Measurements from ENCODE around the gene CRYBG3.
"Not testable (repeated sequence)": the region's sequence is repeated elsewhere in the genome, so short reads cannot be mapped to it uniquely, and the experiment has no call there.

CRYBG3 gene

DNA sequence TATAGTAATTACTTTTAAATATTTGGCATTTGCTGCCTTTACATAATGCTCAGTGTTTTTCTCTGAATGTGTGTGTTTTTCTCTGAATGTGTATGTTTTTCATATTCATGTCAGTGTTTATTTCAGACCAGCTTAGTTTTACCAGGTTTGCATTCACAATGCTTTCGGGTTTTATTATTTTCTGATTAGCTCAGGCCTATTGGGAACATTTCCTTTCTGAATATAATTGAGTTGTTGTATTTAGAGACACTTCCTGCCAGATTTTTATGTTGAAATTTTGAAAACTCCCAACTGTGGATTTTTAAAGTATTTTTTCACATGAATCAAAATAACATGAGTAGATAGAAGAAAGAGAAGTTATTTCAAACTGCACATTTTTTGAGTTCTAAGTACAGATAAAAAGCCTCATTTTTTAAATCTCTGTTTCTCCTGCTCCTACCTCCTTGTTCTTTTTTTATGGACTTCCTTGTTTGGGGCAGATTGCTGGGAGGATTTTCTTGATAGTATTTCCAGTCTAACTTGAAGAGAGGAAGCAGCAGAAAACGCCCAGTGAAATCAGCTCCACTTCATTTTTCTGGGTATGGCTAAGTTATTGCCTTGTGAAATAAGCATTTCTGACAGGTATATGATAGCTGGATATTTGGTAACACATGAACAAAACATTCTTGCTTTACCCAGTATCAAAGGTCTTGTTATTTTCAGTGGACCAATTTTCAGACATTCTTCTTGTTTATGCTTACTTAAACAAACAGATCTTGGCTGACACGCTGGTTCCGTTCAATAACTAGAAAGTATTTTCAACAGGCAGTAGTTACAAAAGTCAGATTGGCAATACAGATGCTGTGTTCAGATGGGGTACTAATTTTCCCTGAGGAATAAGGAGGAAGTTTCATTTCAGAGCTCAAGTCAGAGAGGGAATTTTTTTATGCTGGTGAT, 79.8 kb downstream of the CRYBG3 start:
- DNase-seq, result no peak

DNA sequence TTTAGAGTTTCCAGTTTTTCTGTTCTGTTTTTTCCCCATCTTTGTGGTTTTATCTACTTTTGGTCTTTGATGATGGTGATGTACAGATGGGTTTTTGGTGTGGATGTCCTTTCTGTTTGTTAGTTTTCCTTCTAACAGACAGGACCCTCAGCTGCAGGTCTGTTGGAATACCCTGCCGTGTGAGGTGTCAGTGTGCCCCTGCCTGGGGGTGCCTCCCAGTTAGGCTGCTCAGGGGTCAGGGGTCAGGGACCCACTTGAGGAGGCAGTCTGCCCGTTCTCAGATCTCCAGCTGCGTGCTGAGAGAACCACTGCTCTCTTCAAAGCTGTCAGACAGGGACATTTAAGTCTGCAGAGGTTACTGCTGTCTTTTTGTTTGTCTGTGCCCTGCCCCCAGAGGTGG, 88.0 kb downstream of the CRYBG3 start:
- not testable (repeated sequence) for DNase-seq

DNA sequence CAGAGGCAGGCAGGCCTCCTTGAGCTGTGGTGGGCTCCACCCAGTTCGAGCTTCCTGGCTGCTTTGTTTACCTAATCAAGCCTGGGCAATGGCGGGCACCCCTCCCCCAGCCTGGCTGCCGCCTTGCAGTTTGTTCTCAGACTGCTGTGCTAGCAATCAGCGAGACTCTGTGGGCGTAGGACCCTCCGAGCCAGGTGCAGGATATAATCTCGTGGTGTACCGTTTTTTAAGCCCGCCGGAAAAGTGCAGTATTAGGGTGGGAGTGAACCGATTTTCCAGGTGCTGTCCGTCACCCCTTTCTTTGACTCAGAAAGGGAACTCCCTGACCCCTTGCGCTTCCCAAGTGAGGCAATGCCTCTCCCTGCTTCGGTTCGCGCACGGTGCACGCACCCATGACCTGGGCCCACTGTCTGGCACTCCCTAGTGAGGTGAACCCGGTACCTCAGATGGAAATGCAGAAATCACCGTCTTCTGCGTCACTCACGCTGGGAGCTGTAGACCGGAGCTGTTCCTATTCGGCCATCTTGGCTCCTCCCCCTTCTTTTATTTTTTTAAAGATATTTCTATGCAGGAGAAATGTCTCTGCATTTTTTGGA, 88.5 kb downstream of the CRYBG3 start:
- not testable (repeated sequence) for DNase-seq

DNA sequence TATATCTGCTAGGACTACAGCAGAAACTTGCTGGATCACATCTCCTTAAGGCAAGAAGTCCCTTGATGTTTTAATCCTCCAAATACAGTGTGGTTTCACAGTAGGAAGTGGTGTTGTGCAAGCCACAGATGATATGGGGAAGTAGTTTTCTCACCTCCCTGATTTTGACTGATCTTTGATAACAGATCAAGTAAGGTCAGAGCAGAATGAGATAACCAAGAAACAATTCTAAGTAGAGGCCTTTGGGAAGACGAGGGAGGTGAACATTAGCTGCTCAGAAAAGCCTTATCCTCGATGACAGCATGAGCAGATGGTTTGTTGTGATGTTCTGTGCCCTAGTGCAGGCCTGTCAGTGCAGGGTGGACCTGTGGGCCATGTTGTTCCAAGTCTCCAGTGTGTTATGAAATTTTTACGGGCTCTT, 89.1 kb downstream of the CRYBG3 start:
- no peak for DNase-seq

DNA sequence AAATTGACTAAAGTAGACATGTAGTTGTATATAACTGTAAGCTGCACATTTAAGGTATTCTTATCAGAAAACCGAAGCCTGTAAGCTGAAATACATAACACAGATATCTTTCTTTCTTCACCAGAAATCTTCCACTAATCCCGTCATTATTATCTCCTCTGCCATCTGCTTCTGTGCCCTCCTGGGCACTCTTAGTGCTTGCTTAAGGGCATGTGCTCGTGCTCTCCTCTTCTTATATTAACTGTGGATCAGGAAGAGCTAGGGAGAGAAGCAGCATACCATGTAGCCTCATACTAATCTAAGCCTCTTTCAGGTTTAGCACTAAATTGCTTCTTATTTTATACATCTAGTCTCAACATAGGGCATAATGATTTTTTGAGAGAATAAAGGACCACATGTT, 89.6 kb downstream of the CRYBG3 start:
- DNase-seq, result no peak

DNA sequence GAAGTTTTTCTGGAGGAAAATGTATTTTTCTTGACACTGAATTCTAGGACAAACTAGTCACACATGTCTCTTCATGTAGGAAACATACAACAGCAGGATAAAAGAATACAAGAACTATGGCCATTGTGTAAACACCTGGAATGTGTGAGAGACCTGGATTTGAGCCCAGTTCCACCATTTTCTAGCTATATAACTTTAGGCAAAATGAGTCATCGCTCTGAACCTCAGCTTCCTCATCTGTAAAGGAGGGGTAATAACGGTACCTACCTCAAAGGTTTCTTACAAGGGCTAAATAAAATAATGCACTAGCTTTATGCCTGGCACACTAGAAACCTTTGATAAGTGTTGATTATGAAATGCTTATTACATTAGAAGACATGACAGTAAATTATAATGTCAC, 92.6 kb downstream of the CRYBG3 start:
- DNase-seq, result no peak

DNA sequence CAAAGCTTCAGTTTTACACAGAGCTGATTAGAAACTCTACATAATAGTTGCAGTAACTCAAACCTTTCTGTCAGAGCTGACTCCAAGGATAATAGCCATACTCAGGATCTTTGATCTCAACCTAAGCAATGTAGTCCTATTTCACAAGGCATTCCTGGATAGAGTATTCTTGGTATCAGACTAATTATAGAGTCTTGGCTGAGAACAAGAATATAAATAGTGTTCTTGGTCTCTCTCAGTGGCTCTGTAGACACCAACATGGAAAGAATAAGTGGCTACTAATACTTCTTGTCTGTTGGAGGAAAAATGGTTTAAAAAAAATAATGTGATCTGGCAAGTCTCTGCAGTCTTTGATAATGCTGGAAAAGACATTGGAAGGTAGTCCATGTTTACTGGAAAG, 94.8 kb downstream of the CRYBG3 start:
- no peak for DNase-seq

DNA sequence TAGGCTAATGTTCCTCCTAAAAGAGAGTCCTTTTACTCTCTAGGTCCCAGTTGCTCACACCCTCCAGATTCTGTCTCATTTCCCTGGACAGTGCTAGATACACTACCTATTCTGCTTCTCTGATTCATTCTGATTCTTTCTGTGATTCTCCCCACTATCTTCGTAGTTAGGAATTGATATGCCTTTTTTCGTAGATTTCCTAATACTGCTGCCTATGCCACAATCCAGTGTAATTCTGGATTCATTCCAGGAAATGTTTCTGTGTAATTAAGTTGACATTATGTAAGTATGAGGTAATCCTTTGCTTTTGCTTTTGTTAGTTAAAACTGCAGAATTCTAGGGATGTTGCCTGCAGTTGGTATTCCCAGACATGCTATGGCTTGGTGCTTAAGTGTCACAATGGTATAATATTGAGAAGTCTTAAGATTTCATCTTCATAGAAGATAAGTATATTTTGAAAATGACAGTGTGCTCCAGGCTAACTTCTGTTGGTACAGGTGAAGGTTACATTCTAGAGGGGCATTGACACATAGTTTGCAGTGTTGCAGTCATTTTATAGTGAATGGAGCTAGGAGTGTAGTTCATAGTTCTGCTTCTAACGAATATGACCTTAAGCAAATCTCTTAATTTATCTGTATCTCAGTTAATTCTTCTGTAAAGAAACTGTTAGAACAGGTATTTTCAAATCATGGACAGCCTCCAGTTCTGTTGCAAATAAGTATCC, 96.2 kb downstream of the CRYBG3 start:
- DNase-seq, result no peak

DNA sequence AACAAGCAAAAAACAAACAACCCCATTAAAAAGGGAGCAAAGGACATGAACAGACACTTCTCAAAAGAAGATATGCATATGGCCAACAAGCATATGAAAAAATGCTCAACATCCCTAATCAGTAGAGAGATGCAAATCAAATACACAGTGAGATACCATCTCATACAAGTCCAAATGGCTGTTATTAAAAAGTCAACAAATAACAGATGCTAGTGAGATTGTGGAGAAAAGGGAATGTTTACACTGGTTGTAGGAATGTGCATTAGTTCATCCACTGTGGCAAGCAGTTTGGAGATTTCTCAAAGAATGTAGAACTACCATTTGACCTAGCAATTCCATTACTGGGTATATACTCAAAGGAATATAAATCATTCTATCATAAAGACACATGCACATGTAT, 105.9 kb downstream of the CRYBG3 start:
- no peak for DNase-seq

DNA sequence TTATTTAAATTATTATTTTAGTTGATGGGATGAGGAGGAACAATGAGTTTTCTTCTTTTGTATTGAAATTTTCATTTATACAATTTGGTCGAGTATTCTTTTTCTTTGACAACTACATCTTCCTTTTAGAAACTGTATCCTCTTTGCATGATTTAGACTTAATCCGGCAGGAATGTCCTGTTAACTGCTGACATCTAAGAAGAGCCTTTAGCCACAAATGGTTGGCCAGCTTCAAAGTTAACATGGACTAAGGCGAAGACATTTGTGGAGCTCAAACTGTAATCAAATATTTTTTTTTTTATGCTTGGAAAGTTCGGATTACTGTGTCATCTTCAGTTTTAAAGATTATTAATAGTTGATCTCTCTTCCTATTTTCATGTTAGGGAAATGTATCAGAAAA, 107.2 kb downstream of the CRYBG3 start:
- no peak for DNase-seq

DNA sequence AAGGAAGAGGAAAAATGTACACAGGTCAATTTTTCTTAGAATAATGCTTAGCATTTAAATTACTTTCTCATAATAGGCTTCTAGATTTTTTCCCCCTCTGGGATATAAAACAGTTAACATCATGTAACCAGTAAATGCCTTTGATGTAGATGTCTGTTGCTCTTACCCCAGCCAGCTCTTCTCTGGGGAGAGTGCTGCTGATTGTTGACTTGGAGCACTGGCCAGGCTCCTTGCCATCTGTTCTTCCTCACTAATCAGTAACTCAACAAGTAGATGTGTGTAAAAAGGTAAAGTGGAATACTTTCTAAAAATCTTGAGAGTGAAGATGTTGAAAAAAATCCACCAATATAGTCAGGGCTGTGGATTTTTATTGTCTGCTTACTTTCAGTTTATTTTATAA, 108.2 kb downstream of the CRYBG3 start:
- DNase-seq, result no peak

DNA sequence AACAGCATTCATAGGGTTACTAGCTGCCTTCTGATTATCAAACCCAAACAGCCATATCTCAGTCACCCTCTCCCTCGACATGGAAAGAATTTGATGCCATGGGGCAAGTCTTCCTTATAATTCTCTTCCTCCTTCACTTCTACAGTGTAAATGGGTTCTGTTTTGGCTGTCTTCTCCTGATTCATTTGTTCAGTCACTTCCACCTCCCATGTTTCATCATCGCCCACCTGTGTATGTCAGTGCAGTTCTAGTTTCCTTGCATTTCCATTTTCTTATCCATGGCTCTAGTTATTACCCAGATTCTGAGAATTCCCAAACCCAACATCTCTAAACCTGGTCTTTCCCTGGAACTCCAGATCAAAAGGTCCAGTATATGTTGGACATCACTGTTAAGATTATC, 109.4 kb downstream of the CRYBG3 start:
- DNase-seq, result no peak

DNA sequence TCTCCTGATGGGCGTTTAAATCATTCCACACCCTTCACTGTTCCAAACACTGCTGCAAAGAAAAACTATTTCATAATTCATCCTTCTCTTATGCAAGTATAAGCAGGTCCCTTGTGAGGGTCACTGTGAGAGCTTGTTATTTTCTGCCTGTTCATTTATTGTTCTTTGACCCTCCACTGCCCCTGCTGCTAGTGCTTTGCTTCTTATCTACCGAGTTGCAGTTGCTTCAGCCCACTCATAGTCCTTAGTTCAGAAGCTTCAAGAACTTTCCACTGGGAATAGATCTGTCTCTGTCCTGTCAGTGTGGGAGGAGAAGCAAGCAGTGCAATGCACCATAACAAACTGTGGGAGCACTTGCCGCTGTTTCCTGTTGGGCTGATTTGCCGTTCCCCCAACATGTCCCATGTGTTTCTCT, 110.6 kb downstream of the CRYBG3 start:
- DNase-seq, result no peak

DNA sequence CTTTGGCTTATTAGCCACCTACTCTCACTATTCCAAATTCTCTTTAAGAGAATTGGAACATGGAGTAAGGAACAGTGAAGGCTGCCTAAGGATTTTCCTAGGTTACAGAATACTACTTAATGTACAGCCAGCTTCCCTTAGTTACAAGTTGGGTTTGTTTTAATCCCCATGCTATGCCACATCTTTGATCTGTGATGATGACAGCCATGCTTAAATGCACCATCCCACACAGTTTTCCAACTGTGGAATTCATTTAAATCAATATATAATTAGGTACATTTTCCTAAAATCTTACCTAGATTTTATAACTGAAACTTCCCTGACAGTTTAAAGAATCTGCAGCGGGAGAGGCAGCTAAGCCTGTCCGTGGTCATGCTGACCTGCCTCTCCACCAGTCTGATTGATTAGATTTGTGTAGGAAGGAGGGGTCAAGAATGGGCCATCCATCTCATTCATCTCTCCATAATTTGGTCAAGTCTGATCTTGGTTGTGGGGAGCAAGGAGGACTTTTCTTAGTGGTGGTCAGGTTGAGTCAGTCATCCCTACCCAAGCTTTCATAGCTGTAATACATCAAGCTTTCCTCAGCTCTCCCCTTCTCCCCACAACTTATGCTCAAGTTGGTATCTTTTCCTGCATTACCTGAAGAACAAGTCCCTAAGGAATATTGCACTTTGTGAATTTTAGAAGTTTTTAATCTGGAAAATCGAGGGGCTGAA, 113.3 kb downstream of the CRYBG3 start:
- no peak for DNase-seq

DNA sequence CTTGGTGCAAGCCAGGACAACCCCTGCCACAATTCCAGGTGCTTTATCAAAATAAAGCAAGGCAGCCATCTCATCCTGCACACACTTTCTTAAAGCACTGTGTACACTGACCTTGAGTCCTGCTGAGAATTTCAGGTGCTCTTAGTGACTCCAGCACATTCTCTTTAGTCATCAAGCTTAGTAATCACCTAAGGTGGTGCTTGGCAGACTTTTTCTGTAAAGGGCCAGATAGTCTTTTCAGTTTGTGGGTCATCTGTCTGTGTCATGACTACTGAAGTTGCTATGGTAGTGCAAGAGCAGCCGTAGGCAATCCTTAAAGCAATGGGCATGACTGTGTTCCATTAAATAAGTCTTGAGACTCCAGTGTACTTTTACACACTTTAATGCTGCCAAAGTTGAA, 114.0 kb downstream of the CRYBG3 start:
- DNase-seq, result no peak

DNA sequence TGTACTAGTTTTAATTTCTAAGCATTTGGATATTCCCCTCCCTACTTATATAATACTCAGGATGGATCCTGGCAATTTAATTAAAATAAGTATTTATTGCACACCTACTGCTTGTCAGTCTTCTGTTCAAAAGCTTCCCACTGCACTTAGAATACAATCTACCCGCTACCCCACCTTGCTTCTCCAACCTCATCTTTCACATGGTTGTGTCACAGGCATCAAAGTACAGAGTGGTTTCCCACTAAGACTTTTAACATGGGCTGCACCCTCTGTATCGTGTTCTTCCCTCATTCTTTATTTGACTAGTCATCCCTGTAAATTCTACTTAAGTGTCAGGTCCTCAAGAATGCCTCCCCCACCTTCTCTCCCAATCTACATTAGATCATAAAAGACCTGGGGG, 115.4 kb downstream of the CRYBG3 start:
- no peak for DNase-seq

DNA sequence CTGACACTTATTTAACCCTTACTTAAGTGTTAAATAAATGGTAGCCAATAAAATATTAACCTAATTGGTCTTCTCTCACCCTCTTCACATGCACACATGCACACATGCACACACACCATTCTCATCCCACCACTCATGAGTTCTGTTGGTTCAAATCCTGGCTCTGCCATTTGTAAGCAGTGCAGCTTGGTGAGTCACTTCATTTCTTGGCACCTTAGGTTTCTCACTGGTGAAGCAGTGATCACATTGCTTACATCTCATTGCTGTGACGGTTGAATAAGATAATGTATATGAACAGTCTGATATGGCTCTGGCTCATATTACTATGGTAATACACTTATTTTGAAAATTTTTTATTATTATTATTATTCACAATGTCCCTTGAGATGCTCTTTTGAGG, 116.6 kb downstream of the CRYBG3 start:
- DNase-seq, result no peak

DNA sequence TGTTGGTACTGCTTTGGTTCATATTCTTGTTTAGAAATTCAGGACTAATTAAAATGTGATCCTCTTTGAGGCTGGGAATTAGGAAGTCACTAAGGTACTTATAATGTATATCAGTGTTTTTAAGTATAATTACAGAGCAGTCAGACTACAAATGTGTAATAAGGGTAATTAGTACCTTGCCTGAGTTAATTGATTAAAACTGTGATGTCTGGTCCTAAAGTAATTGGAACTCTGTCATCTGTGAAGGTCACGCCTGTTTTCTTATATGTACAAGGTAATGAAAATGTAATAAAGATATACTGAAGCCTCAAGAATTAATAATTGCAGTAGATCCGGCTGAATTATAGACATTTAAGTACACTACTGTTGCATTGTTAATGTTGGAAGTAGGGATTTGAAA, 117.6 kb downstream of the CRYBG3 start:
- DNase-seq, result no peak

DNA sequence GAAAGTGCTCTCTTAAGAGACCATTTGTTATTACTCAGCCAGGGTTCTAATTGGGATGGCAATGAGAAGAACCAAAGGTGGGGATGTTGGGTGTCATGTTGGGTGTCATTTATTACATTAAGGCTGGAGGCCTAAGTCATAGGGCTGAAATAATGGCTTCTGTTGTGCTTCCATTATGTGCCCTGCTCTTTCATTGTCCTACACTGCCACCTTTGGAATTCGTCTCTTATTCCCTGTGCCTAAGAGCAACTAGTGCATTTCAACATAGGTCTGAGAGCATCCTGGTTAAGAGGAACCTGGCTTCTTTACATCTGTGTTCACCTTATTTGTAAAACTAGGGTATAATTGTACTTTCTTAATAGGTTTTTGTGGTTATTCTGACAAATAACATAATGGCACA, 118.2 kb downstream of the CRYBG3 start:
- DNase-seq, result no peak

DNA sequence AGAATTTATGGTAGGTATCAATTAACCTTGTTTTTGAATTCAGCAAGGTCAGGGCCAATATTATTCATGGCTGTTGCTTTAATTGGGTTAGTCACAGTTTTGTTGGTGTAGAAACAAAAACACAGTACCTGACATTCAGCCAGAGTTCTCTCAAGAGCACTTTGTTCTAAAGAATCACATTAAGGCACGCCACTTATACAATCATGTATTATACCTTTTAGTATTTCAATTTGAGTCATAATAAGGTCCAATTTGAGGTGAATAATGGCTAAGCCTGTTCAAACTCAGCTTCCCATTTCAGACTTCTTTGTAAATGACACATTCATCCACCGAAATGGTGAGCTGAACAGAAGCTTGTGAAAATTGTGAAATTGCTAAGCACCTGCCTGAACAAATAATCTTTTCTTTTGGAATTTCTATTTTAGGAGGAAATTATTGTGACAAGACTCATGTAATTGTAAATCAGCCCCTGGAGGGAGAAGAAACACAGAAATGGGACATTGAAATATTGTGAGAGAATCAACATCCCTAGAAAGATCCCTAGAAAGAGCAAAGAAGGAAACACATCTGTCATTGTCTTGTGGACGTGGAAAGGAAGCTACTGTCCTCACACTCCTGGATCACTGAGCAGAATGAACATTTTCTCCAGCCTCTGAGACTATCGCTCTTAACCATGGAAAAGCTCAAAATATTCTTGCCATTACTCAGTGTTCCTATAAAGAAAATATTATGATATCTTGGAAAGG, 121.2 kb downstream of the CRYBG3 start:
- DNase-seq, result peak; percentile 20 to 34

DNA sequence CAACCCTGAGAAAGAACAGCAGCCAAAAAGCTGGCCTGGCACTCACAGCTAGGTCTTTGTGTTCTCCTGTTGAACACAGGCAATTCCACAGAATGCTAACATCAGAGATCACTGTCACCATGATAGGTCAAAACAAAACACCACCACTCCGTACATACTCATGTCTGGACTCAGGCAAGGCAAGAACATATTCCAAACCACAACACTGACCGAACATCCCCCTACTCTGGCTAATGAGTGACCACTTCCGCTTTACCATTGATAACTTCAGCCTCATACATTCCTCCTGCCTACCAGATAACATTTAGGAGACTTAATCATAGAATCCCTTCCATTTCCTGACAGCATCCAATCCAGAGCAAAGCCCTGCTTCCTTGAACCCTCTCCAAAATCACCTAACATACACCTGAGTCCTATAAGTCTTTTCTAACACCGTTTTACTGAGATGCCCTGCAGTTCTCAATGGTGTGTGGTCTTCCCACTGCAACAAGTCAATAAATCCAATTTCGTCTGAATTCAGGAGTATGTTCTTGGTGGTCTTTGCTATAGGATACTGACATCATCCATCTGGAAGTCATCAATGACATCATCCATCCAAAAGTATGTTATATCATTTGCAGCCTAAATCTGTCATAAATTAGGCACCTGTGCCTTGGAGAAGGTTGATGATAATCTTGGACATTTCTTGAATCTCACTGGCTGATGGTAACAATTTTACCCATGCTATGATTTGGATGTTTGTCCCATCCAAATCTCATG, 126.7 kb downstream of the CRYBG3 start:
- no peak for DNase-seq

DNA sequence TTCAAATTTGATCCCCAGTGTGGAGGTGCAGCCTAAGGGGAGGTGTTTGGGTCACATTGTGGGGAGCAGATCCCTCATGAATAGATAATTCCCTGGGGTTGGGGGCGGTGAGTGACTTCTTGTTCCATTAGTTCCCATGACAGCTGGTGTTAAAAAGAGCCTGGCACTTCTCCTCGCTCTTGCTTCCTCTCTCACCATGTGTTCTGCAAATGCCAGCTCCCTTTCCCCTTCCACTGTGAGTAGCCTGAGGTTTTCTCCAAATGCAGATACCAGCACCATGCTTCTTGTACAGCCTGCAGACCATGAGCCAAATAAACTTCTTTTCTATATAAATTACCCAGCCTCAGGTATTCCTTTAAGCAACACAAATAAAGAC, 127.3 kb downstream of the CRYBG3 start:
- DNase-seq, result no peak

All from NCI-H187 (cell line).